Measurements from ENCODE around the gene IL1RL2. TPM values are rescaled to one million over a fixed set of nuclear protein-coding genes. Genes with fewer than 3 reads are reported as not detected.

The IL1RL2 gene
- total RNA-seq (2021), result not detected in 2 replicates
- percentile 8 among the genes with signal in this experiment for Bru-seq, nascent RNA
- percentile 7 among the genes with signal in this experiment for BruChase-seq, experiment 1, labeled RNA remaining after a 2-hour chase
- BruChase-seq, experiment 2, labeled RNA remaining after a 6-hour chase, result percentile 2 among the genes with signal in this experiment
- long read RNA-seq, result 0 reads

DNA sequence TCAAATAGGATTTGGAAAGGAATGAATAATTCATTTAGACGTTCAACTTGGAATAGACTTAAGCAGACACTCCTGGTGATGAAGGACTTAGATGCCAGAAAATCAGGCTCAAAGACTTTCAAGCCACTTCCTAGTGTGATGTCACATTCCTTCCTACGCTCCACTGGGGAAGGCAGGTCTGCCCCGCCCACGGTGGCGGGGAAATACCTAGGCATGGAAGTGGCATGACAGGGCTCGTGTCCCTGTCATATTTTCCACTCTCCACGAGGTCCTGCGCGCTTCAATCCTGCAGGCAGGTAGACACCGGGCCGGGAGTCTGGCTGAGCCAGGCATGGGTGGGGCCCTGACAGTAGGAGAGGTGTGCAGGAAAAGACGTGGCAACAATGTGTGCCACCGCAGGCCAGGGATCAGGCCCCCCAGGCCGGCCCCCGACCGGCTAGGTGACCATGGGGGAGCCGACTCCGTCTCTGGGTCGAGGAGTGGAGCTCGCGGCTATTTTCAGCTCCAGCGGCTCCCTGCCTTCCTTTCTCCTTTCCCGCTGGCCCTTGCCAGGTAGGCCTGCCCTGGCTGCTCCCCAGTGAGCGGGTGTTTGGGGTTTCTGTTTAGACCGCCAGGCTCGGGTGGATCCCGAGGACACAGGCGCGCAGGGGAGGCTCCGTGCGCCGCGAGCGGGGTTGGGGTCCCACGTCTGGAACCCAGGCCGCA lies at the start of gene IL1RL2:
TSS of gene IL1RL2 (plus strand) at position 233 of the 705 bp plus-strand sequence. CDS start 845 bp downstream, outside the sequence.
- intact Hi-C loops (cut with micrococcal nuclease; ENCODE audit: unreplicated experiment), result no loop called here
- Histone ChIP-seq H3K27ac (ENCODE audit: low read depth, low read length, poor library complexity, severe bottlenecking) (no peak within 1 kb of the TSS), H3K9me3 (ENCODE audit: low read depth, low read length, poor library complexity, severe bottlenecking) (no peaks in the 10 kb centered on the region), H3K4me1 (ENCODE audit: insufficient read depth, low read length, poor library complexity, severe bottlenecking) (no peaks in the 10 kb centered on the region), H3K36me3 (ENCODE audit: insufficient read depth, low read length, poor library complexity, severe bottlenecking) (no peaks in the 10 kb centered on the region), H3K27me3 (replicated peaks; ENCODE audit: insufficient read depth, low read depth, low read length, poor library complexity) (peaks cover 72% of the 10 kb centered on the region), H3K4me3 (ENCODE audit: low read depth, low read length, poor library complexity, severe bottlenecking) (peak within 1 kb of the TSS; percentile 25)
- CTCF ChIA-PET, result interaction anchor here (0.6 kb wide), 1 partner anchor 15 kb away, joined by 3 read pairs; no protein-coding TSS in a partner anchor
- POLR2A ChIA-PET (ENCODE audit: low non-redundant PET), result no interaction called here
- no TSS peak for BruUV-seq (replicated peaks)
- TF ChIP-seq, protein P1, sequence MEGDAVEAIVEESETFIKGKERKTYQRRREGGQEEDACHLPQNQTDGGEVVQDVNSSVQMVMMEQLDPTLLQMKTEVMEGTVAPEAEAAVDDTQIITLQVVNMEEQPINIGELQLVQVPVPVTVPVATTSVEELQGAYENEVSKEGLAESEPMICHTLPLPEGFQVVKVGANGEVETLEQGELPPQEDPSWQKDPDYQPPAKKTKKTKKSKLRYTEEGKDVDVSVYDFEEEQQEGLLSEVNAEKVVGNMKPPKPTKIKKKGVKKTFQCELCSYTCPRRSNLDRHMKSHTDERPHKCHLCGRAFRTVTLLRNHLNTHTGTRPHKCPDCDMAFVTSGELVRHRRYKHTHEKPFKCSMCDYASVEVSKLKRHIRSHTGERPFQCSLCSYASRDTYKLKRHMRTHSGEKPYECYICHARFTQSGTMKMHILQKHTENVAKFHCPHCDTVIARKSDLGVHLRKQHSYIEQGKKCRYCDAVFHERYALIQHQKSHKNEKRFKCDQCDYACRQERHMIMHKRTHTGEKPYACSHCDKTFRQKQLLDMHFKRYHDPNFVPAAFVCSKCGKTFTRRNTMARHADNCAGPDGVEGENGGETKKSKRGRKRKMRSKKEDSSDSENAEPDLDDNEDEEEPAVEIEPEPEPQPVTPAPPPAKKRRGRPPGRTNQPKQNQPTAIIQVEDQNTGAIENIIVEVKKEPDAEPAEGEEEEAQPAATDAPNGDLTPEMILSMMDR (conservative IDR thresholded peaks at IDR 0.05; ENCODE audit: low read depth, low read length), result no peak
- TF ChIP-seq EZH2 (IDR thresholded peaks at IDR 0.05; ENCODE audit: borderline replicate concordance, low read depth, low read length, poor library complexity, severe bottlenecking), result no peak
- no peak for DNase-seq (ENCODE audit: low spot score)

- H3K36me3 ChIP-seq (ENCODE audit: insufficient read depth, low read length, poor library complexity, severe bottlenecking), result no peaks in the 10 kb centered on the region
- H3K27ac ChIP-seq (ENCODE audit: low read depth, low read length, poor library complexity, severe bottlenecking), result no peak overlapping the region
- ChIA-PET CTCF (no interaction called here), POLR2A (ENCODE audit: low non-redundant PET) (no interaction called here)
- DNase-seq (ENCODE audit: low spot score), result no peak
- H3K27me3 ChIP-seq (replicated peaks; ENCODE audit: insufficient read depth, low read depth, low read length, poor library complexity), result peaks cover 25% of the 10 kb centered on the region
- H3K4me1 ChIP-seq (ENCODE audit: insufficient read depth, low read length, poor library complexity, severe bottlenecking), result no peaks in the 10 kb centered on the region
- intact Hi-C loops (cut with micrococcal nuclease; ENCODE audit: unreplicated experiment), result no loop called here
- BruUV-seq (replicated peaks), result no TSS peak
- TF ChIP-seq, protein P1 (conservative IDR thresholded peaks at IDR 0.05; ENCODE audit: low read depth, low read length), result no peak
- no peak for TF ChIP-seq EZH2 (IDR thresholded peaks at IDR 0.05; ENCODE audit: borderline replicate concordance, low read depth, low read length, poor library complexity, severe bottlenecking)
- H3K9me3 ChIP-seq (ENCODE audit: low read depth, low read length, poor library complexity, severe bottlenecking), result no peaks in the 10 kb centered on the region
- no peak overlapping the region for H3K4me3 ChIP-seq (ENCODE audit: low read depth, low read length, poor library complexity, severe bottlenecking)
Measured at GRCh38 chr2:102137138-102137537, 49.7 kb upstream of the IL1RL2 start.

GRCh38 chr2:102138331-102138730 lies 48.5 kb upstream of the IL1RL2 start:
- ChIA-PET POLR2A (ENCODE audit: low non-redundant PET) (interaction anchor here (0.5 kb wide), 1 partner anchor 718 kb away, joined by 3 read pairs; no protein-coding TSS in a partner anchor), CTCF (no interaction called here)
- H3K4me3 ChIP-seq (ENCODE audit: low read depth, low read length, poor library complexity, severe bottlenecking), result no peak overlapping the region
- peaks cover 35% of the 10 kb centered on the region for H3K27me3 ChIP-seq (replicated peaks; ENCODE audit: insufficient read depth, low read depth, low read length, poor library complexity)
- H3K9me3 ChIP-seq (ENCODE audit: low read depth, low read length, poor library complexity, severe bottlenecking), result no peaks in the 10 kb centered on the region
- H3K4me1 ChIP-seq (ENCODE audit: insufficient read depth, low read length, poor library complexity, severe bottlenecking), result no peaks in the 10 kb centered on the region
- no peak overlapping the region for H3K27ac ChIP-seq (ENCODE audit: low read depth, low read length, poor library complexity, severe bottlenecking)
- DNase-seq (ENCODE audit: low spot score), result no peak
- intact Hi-C loops (cut with micrococcal nuclease; ENCODE audit: unreplicated experiment), result no loop called here
- BruUV-seq (replicated peaks), result no TSS peak
- TF ChIP-seq, protein P1 (conservative IDR thresholded peaks at IDR 0.05; ENCODE audit: low read depth, low read length), result no peak
- TF ChIP-seq EZH2 (IDR thresholded peaks at IDR 0.05; ENCODE audit: borderline replicate concordance, low read depth, low read length, poor library complexity, severe bottlenecking), result no peak
- H3K36me3 ChIP-seq (ENCODE audit: insufficient read depth, low read length, poor library complexity, severe bottlenecking), result no peaks in the 10 kb centered on the region
